Kidney (tissue), 14 donors: ENCODE measurements around the gene DCST1. TPM values are rescaled to one million over a fixed set of nuclear protein-coding genes. Genes with fewer than 3 reads are reported as not detected.
A peak's percentile ranks its signal among the peaks of the same experiment; 100 is the strongest.

Experiments
- DNase-seq, 5 donors: peaks; one replicate each; pipeline ENCODE4 v3.0.0-alpha.2; 2013 to 2020
- FAIRE-seq: peaks from 2 replicates; lab custom pipeline; 2012; peaks lifted over from hg19 to GRCh38; lab: Jason Lieb, UNC
- H3K27ac ChIP-seq, 2 donors: one replicate each; pipeline ENCODE4 v1.7.0; 2013; ENCODE audit warnings: low read depth in 2 of 2, low read length in 2 of 2, inconsistent platforms in 1 of 2
- H3K27me3 ChIP-seq: one replicate; pipeline ENCODE4 v1.7.1; 2013; ENCODE audit warnings: low read length, inconsistent platforms; ENCODE audit not compliant: control insufficient read depth, insufficient read depth
- H3K36me3 ChIP-seq, 3 donors: one replicate each; pipeline versions ENCODE4 v1.7.0 to v1.7.1; 2013; ENCODE audit warnings: low read length in 3 of 3, control low read depth in 1 of 3, inconsistent platforms in 1 of 3; ENCODE audit not compliant: insufficient read depth in 3 of 3, control insufficient read depth in 2 of 3
- H3K4me1 ChIP-seq, 3 donors: one replicate each; pipeline versions ENCODE4 v1.7.0 to v1.7.1; 2013; ENCODE audit warnings: low read length in 3 of 3, inconsistent platforms in 1 of 3, low read depth in 1 of 3; ENCODE audit not compliant: control insufficient read depth in 2 of 3, insufficient read depth in 2 of 3
- H3K4me3 ChIP-seq, 3 donors: one replicate each; pipeline versions ENCODE4 v1.7.0 to v1.8.1; 2013; ENCODE audit warnings: low read length in 3 of 3, control low read depth in 1 of 3, inconsistent platforms in 1 of 3
- H3K9ac ChIP-seq, 3 donors: one replicate each; pipeline versions ENCODE4 v1.7.0 to v1.7.1; 2013; ENCODE audit warnings: low read length in 3 of 3, control low read depth in 1 of 3, inconsistent platforms in 1 of 3
- H3K9me3 ChIP-seq, 3 donors: one replicate each; pipeline versions ENCODE4 v1.7.0 to v1.7.1; 2013; ENCODE audit warnings: low read length in 3 of 3, control low read depth in 1 of 3, inconsistent platforms in 1 of 3; ENCODE audit not compliant: control insufficient read depth in 2 of 3, insufficient read depth in 1 of 3
- intact Hi-C: fragments of 100-400 bp; cut with DNase I; formaldehyde crosslinking; loops from one replicate; pipeline ENCODE4 v1.11.1; 2022
- polyA plus RNA-seq: library from polyadenylated mRNA; stranded (reverse); fragments of 350-450 nt; fragmentation: Illumina TruSeq; extraction: RNeasy Lipid Tissue Mini Kit (QIAGEN cat#74804); gene quantifications from one replicate; pipeline ENCODE4 v1.2.3, GENCODE V29; 2014; ENCODE audit warnings: low read depth, low replicate concordance; ENCODE audit not compliant: insufficient read depth
- total RNA-seq: library from RNA; stranded (reverse); fragmentation: NEBNext Ultra II Directional; extraction: Animal tissue kit (Norgen Biotek cat#: 25700); gene quantifications from one replicate; pipeline ENCODE4 v1.2.1, GENCODE V29; 2021
- TF ChIP-seq, protein P1 (sequence below): IDR thresholded peaks from 3 replicates; pipeline ENCODE4 v1.5.1; 2012; ENCODE audit warnings: mild to moderate bottlenecking, moderate library complexity, borderline replicate concordance; ENCODE audit not compliant: insufficient read depth; ENCODE audit errors: extremely low read depth
- donor health status: control.
- donor health status: control.
- donor health status: control.
- donor health status: control.
- donor health status: control.
- donor health status: DM: yes; HTN: yes; CAD: no.
- donor health status: Normal renal cell carcinoma (clear cell type).

Gene DCST1
- total and polyA plus RNA-seq, 2 donors from 2014 or later: not detected

DNA sequence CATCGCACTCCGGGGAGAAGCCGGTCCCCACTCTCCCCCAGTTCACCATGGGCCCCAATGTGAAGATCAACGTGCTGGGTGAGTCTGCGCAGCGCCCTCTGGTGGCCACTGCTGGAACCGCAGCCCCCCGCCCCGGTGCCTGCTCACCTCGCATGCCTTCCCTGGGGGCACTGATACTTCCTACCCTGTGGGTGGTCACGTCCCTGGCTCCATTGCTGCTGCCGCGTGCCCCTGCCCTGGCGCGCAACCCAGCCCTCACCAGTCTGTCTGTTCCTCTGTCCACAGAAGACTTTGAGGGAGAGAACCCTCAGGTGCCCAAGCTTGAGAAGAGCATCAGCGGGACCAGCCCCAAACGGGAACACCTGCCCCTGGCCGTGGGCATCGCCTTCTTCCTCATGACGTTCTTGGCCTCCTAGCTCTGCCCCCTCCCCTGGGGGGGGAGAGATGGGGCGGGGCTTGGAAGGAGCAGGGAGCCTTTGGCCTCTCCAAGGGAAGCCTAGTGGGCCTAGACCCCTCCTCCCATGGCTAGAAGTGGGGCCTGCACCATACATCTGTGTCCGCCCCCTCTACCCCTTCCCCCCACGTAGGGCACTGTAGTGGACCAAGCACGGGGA is 52.6 kb downstream of the DCST1 start:
- Histone ChIP-seq H3K4me3 (no peak overlapping the region), H3K27ac (no peak overlapping the region), H3K9ac (no peak overlapping the region), H3K27me3 (peaks cover 8% of the 10 kb centered on the region), H3K4me1 (peaks cover 3 to 16% (median 14%) of the 10 kb centered on the region in 3 donors), H3K9me3 (no peaks in the 10 kb centered on the region), H3K36me3 (no peaks in the 10 kb centered on the region)
- TF ChIP-seq, protein P1, sequence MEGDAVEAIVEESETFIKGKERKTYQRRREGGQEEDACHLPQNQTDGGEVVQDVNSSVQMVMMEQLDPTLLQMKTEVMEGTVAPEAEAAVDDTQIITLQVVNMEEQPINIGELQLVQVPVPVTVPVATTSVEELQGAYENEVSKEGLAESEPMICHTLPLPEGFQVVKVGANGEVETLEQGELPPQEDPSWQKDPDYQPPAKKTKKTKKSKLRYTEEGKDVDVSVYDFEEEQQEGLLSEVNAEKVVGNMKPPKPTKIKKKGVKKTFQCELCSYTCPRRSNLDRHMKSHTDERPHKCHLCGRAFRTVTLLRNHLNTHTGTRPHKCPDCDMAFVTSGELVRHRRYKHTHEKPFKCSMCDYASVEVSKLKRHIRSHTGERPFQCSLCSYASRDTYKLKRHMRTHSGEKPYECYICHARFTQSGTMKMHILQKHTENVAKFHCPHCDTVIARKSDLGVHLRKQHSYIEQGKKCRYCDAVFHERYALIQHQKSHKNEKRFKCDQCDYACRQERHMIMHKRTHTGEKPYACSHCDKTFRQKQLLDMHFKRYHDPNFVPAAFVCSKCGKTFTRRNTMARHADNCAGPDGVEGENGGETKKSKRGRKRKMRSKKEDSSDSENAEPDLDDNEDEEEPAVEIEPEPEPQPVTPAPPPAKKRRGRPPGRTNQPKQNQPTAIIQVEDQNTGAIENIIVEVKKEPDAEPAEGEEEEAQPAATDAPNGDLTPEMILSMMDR: peak; percentile 96
- intact Hi-C loops: no loop called here
- no peak for FAIRE-seq
- DNase-seq: peak in 4 of 5 donors; percentile 67 to 85 (median 79)

DNA sequence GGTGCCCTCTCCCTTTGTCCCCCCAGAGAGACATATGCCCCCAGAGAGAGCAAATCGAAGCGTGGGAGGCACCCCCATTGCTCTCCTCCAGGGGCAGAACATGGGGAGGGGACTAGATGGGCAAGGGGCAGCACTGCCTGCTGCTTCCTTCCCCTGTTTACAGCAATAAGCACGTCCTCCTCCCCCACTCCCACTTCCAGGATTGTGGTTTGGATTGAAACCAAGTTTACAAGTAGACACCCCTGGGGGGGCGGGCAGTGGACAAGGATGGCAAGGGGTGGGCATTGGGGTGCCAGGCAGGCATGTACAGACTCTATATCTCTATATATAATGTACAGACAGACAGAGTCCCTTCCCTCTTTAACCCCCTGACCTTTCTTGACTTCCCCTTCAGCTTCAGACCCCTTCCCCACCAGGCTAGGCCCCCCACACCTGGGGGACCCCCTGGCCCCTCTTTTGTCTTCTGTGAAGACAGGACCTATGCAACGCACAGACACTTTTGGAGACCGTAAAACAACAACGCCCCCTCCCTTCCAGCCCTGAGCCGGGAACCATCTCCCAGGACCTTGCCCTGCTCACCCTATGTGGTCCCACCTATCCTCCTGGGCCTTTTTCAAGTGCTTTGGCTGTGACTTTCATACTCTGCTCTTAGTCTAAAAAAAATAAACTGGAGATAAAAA is 53.4 kb downstream of the DCST1 start:
- FAIRE-seq: no peak
- peak in 2 of 5 donors; percentile 56 to 73 for DNase-seq
- intact Hi-C loops: no loop called here
- no peak overlapping the region for H3K9ac ChIP-seq
- H3K9me3 ChIP-seq: no peaks in the 10 kb centered on the region
- peaks cover 0 to 12% (median 10%) of the 10 kb centered on the region in 3 donors for H3K4me1 ChIP-seq
- H3K4me3 ChIP-seq: no peak overlapping the region
- no peaks in the 10 kb centered on the region for H3K36me3 ChIP-seq
- no peak overlapping the region for H3K27ac ChIP-seq
- peaks cover 3% of the 10 kb centered on the region for H3K27me3 ChIP-seq
- TF ChIP-seq, protein P1: no peak

DNA sequence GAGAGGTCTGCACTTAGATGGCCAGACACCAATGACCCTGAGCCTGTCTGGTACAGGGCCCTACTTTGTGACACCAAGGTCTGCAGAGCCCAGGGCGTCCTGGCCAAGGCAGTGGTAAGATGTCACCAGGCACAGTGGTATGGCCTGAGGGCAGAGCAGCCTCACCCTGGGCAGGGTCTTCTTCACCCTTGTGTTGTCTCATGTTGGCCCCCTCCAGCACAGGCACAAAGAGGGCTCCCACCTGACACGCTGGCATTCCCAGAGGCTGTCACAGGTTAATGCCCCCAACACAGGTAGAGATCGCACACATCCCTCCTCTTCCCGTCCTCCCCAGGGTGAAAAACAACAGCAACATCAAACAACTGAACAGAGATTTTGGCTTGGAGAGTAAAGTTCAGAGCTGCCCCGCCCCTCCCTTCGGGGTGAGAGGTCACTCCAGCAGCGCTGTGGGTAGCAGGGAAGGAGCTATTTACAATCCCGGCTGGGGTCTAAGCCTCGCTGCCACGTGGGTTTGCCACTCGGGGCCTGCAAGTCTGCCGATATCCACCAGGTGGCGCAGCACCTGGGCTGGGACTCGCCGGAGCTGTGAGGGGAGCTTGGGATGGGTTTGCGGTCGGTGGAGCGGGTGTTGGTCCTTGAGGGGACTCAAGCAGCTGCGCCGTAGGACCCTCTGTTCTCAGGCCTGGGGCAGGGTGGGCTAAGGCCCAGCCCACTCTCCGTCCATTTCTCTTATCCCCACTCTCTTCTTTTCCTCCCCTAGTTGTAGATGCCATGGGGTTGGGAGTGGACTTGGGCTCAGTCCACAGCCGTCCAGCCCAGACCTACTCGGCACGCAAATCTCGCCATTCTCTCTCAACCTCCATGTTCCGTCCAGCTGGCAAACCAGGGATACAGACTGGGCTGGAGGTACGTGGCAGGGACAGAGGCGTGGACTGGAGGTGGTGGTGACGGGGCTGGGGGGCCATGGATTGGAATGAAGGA is 57.7 kb downstream of the DCST1 start:
- Histone ChIP-seq H3K27ac (no peak overlapping the region), H3K27me3 (no peaks in the 10 kb centered on the region), H3K9ac (no peak overlapping the region), H3K36me3 (no peaks in the 10 kb centered on the region), H3K9me3 (no peaks in the 10 kb centered on the region), H3K4me3 (no peak overlapping the region), H3K4me1 (peaks cover 0 to 4% (median 0%) of the 10 kb centered on the region in 3 donors)
- no peak for FAIRE-seq
- intact Hi-C loops: loop anchor here (5.0 kb wide), 1 partner anchor 76 kb away; no protein-coding TSS in a partner anchor
- peak; percentile 81 to 91 (median 88) for DNase-seq
- TF ChIP-seq, protein P1: peak; percentile 98
